ENCODE data around the gene SLC17A3. TPM values are rescaled to one million over a fixed set of nuclear protein-coding genes. Genes with fewer than 3 reads are reported as not detected.

SLC17A3 gene
- not detected in 2 replicates for total RNA-seq (2014; rRNA removed; shearing (Covaris generic))

GRCh38 chr6:25874118-25874517 lies at the start of gene SLC17A3:
TSS of gene SLC17A3 (minus strand) at chr6:25874243. CDS start at chr6:25868387, 5,856 bp downstream.
- no peak for DNase-seq (ENCODE audit: low read depth)

GRCh38 chr6:25922301-25922700 lies 48.3 kb upstream of the SLC17A3 start:
- DNase-seq (ENCODE audit: low read depth) = no peak

DNA sequence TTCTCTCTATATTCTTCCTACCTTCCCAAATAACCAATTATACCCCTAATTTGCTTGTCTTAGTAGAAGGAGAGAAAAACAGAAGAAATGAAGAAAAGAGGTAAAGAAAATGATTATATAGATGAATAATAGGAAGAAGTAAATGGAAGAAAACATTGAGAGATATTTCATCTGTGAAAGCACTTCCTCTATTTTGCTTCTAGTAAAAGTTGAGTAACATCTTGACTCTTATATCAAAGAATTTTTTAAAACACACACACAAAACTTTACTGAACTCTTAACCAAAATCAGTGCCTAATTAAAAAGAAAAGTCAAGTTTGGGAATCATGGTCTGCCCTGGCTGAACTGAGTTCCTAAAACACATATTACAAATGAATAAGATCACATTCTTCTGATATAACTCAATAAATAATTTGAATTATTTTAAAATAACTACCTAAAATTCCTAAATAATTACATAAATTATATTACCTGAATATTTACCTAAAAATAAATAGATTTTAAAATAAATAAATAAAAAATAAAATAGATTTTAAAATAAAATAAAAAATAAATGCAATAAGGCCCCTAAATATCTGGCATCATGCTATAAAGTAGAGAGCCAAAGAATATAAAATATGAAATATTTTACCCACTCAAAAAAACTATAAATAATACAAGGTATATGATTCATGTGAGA lies 47.6 kb upstream of the SLC17A3 start:
- no peak for DNase-seq (ENCODE audit: low read depth)

- no peak for DNase-seq (ENCODE audit: low read depth)
These were observed 45.6 kb upstream of the SLC17A3 start for GRCh38 chr6:25919657-25920056.

DNA sequence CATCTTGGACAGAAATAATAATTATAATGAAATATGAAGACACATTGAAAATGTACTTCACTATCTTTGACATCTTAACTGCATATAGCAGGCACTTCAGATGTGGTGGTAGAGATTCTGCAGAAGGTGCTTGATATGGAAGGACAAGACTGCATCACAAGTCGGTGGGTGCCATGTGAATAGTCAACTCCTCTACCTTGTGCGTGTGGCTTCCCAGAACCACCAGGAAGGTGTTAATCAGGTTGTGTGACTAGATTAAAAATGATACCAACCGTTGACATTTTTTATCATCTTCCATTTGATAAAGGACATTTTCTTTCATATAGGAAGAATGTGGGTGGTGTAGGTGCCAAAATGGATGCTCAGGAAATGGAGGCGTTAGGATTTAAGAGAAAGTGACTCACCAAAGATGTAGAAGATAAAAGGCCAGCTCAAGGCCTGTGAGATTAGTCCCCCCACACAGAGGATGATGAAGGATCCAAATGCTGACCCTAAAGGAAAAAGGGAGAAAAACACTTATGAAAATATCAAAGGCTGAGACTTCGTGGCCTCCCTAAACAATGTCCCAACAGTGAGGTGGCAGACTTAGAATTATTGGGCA lies 44.1 kb upstream of the SLC17A3 start:
- no peak for DNase-seq (ENCODE audit: low read depth)

- no peak for DNase-seq (ENCODE audit: low read depth)
These were observed 42.9 kb upstream of the SLC17A3 start for GRCh38 chr6:25916789-25917490.

- DNase-seq (ENCODE audit: low read depth) = no peak
These were observed 42.3 kb upstream of the SLC17A3 start for GRCh38 chr6:25916330-25916729.

GRCh38 chr6:25913741-25914140 lies 39.7 kb upstream of the SLC17A3 start:
- no peak for DNase-seq (ENCODE audit: low read depth)

- no peak for DNase-seq (ENCODE audit: low read depth)
These were observed 37.3 kb upstream of the SLC17A3 start for GRCh38 chr6:25911351-25911750.

- DNase-seq (ENCODE audit: low read depth) = no peak
These were observed 33.5 kb upstream of the SLC17A3 start for GRCh38 chr6:25907475-25908014.

DNA sequence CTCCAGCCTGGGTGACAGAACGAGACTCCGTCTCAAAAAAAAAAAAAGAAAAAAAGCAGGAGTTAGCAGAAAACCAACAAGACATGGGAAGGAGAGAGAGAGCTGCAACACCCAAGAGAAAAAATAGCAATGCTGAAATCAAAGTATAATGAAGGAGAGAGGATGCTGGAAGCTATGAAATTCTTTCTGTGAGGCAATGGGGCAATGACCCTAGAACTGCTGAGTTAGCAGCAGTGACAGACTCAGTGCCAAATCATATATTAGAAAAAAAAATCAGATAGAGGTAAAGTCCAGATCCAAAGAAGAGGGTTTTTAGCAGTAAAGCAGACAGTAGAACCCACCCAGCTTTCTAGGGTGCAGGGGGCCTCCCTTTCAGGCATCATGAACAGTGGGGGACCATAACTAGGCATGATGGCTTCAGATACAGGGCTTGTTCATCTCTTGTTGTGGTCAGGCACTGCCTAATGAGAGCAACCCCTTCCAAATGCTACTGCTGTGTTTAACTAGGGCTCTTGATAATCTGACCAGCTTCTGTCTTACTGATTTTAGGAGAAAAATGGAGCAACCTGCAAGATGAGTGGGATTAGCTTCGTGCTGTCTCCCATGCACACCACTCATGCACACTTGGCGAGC lies 29.5 kb upstream of the SLC17A3 start:
- DNase-seq (ENCODE audit: low read depth) = no peak

DNA sequence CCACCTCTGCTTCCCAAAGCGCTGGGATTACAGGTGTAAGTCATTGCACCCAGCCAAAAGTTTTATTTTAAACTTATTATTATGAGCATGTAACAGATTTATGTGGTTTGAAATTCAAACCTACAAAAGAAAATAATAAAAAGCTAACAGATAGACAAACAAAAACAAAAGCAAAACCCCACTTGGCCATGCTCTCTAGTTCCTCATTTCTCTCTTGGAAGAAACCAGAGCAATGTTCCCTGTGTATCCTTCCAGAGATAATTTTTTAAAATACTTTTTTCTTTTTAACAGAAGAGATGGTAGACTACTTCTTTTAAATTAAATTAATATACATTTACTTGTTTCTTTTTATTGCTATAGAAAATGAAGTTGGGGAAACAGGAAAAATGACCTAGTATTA lies 28.0 kb upstream of the SLC17A3 start:
- no peak for DNase-seq (ENCODE audit: low read depth)

DNA sequence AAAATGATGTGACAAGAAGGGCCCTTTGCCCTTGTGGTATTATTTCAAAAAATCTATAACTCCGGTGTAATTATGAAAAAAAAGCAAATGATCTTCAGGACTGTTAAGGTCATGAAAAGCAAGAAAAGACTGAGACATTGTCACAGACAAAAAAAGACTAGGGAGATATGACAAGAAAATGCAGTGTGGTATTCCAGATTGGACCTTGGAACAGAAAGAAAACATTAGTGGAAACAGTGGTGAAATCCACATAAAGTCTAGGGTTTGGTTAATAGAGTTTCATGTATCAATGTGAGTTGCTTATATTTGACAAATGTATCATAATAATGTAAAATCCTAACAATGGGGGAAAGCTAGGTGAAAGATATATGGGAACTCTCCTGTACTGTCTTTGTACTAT lies 26.8 kb upstream of the SLC17A3 start:
- no peak for DNase-seq (ENCODE audit: low read depth)

DNA sequence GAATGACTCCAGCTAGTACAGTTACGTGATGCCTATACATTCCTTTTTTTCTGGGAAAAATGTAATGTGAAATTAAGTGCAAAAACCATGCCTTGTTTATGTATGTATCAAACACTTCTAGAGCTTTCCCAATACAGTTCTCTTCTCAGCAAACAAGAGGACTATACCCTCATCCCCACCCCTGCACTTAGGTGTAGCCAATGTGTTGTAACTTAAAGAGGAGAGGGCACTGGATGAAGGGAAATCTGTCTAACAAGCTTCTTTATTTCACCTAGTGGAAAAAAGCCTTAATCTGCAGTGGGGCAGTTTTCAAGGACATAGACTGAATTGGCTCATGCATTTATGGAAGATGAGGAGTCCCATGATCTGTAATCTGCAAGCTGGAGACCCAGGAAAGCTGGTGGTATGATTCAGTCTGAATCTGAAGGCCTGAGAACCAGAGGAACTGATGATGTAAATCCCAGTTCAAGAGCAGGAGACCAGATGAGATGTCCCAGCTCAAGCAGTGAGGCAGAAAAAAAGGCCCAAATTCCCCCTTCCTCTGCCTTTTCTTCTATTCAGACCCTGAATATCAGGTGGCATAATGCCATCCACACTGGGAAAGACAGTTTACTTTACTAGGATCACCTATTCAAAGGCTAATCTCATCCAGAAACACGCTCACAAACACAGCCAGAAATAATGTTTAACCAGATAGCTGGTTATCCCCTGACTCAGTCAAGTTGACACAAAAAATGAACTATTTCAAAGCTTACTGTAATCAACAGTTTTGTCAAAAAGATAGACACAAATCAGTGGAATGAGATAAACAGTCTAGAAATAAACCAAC lies 25.8 kb upstream of the SLC17A3 start:
- no peak for DNase-seq (ENCODE audit: low read depth)

DNA sequence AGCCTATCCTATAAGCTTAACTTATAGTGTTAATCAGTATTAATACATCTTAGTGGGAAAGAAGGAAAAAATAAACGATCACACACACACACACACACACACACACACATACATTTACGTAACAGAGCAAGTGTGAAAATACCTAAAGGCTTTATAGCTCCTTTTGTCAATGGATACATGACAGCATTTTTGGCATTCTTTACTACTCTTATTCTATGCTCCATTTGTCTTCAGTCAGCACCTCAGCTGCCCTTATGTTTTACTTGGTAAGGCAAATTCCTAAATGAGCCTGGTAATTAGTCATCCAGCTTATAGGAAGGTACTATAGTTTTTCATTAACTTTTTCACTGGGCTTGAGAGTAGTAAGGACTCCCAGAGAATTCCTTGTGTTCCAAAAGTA lies 25.1 kb upstream of the SLC17A3 start:
- no peak for DNase-seq (ENCODE audit: low read depth)

GRCh38 chr6:25898289-25898977 lies 24.4 kb upstream of the SLC17A3 start:
- DNase-seq (ENCODE audit: low read depth) = no peak

DNA sequence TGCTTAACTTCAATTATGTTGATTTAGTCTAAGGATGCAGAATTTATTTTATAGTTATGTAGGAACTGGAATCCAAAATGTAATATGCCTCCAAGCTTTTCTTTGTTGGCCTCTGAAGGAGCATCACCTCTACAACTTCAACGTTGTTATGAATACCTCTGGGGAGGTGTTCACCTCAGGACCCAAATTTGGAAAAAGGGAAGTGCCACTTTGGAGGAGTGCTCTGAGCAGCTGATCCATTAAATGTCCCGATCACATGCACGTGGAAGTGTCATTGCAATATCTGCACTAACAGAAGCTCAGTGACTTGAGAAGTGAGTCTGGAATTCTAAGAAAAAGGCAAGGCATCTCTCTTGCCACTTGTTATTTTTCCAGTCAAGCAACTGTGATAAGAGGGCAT lies 22.2 kb upstream of the SLC17A3 start:
- no peak for DNase-seq (ENCODE audit: low read depth)

DNA sequence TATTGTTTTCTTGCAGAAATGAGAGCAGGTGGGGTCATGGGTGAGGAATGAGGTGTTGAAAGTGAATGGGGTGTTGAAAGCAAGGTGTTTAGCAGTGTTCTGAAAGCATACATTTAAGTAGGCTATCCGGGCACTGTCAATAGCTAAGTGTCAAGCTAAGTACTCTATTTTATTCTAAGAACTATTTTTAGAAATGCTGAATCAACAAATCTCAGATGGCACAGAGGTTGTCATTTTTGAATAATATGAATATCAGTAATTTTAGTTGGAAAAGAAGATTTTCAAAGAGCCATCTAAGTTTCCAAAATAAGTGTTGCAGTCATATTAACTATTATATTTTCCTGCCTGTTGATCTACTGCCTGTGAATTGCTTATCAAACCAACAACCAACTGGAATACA lies 21.7 kb upstream of the SLC17A3 start:
- no peak for DNase-seq (ENCODE audit: low read depth)

- no peak for DNase-seq (ENCODE audit: low read depth)
These were observed 19.7 kb upstream of the SLC17A3 start for GRCh38 chr6:25893778-25894177.

GRCh38 chr6:25892877-25893276 lies 18.8 kb upstream of the SLC17A3 start:
- no peak for DNase-seq (ENCODE audit: low read depth)

Data from M059J (cell line).